H9 (cell line): ENCODE results near the gene FOXM1. TPM values are rescaled to one million over a fixed set of nuclear protein-coding genes. Genes with fewer than 3 reads are reported as not detected.
A peak's percentile ranks its signal among the peaks of the same experiment; 100 is the strongest.

ENCODE experiments used
- DNase-seq: peaks from one replicate; pipeline ENCODE4 v3.0.0-alpha.2; 2017
- H2AFZ ChIP-seq: one replicate; pipeline ENCODE4 v1.6.1; 2013; ENCODE audit warnings: mild to moderate bottlenecking, low read length, control low read depth, moderate library complexity
- H2AK5ac ChIP-seq: 2 replicates; pipeline ENCODE4 v1.6.1; 2013; ENCODE audit warnings: low read length, control low read depth, mixed read lengths; ENCODE audit not compliant: insufficient read length
- H2BK120ac ChIP-seq: one replicate; pipeline ENCODE4 v1.6.1; 2013; ENCODE audit warnings: low read depth, mild to moderate bottlenecking, low read length, control low read depth, inconsistent platforms; ENCODE audit not compliant: poor library complexity, severe bottlenecking
- H2BK12ac ChIP-seq: 2 replicates; pipeline ENCODE4 v1.6.1; 2013; ENCODE audit warnings: low read length, control low read depth, mixed read lengths, low read depth; ENCODE audit not compliant: insufficient read length
- H2BK15ac ChIP-seq: 2 replicates; pipeline ENCODE4 v1.6.1; 2013; ENCODE audit warnings: low read depth, low read length, control low read depth
- H2BK20ac ChIP-seq: one replicate; pipeline ENCODE4 v1.6.1; 2013; ENCODE audit warnings: low read depth, mild to moderate bottlenecking, low read length, control low read depth, inconsistent platforms; ENCODE audit not compliant: poor library complexity, severe bottlenecking
- H2BK5ac ChIP-seq: 2 replicates; pipeline ENCODE4 v1.6.1; 2013; ENCODE audit warnings: low read length, control low read depth, mixed read lengths; ENCODE audit not compliant: insufficient read length
- H3K14ac ChIP-seq: 2 replicates; pipeline ENCODE4 v1.6.1; 2013; ENCODE audit warnings: low read length, control low read depth; ENCODE audit not compliant: insufficient read depth
- H3K18ac ChIP-seq: 2 replicates; pipeline ENCODE4 v1.6.1; 2013; ENCODE audit warnings: low read depth, mild to moderate bottlenecking, mixed read lengths, low read length, control low read depth; ENCODE audit not compliant: insufficient read length
- H3K23ac ChIP-seq: 2 replicates; pipeline ENCODE4 v1.6.1; 2013; ENCODE audit warnings: low read length, control low read depth, mixed read lengths, low read depth; ENCODE audit not compliant: insufficient read length
- H3K23me2 ChIP-seq: 2 replicates; pipeline ENCODE4 v1.6.1; 2013; ENCODE audit warnings: low read depth, mild to moderate bottlenecking, mixed read lengths, low read length, control low read depth; ENCODE audit not compliant: insufficient read length, poor library complexity, severe bottlenecking
- H3K27ac ChIP-seq: 2 replicates; pipeline ENCODE4 v1.5.1; 2013; ENCODE audit warnings: low read length, control low read depth, mixed read lengths, low read depth; ENCODE audit not compliant: insufficient read length
- H3K27me3 ChIP-seq: 2 replicates; pipeline ENCODE4 v1.6.1; 2013; ENCODE audit warnings: low read length, control low read depth, inconsistent platforms; ENCODE audit not compliant: insufficient read depth
- H3K4ac ChIP-seq: 2 replicates; pipeline ENCODE4 v1.6.1; 2013; ENCODE audit warnings: low read depth, mild to moderate bottlenecking, control low read depth, inconsistent platforms, low read length, moderate library complexity
- H3K4me1 ChIP-seq: 2 replicates; pipeline ENCODE4 v1.6.1; 2013; ENCODE audit warnings: low read length, control low read depth, inconsistent platforms; ENCODE audit not compliant: insufficient read depth
- H3K4me2 ChIP-seq: 2 replicates; pipeline ENCODE4 v1.6.1; 2013; ENCODE audit warnings: low read length, control low read depth, mixed read lengths; ENCODE audit not compliant: insufficient read length, insufficient read depth
- H3K56ac ChIP-seq: 2 replicates; pipeline ENCODE4 v1.6.1; 2013; ENCODE audit warnings: low read depth, mild to moderate bottlenecking, mixed read lengths, low read length, control low read depth; ENCODE audit not compliant: insufficient read length
- H3K79me1 ChIP-seq: 2 replicates; pipeline ENCODE4 v1.6.1; 2013; ENCODE audit warnings: low read depth, mild to moderate bottlenecking, moderate library complexity, low read length, control low read depth, inconsistent platforms; ENCODE audit not compliant: insufficient read depth, poor library complexity, severe bottlenecking
- H3K79me2 ChIP-seq: 2 replicates; pipeline ENCODE4 v1.6.1; 2013; ENCODE audit warnings: low read length, control low read depth, inconsistent platforms; ENCODE audit not compliant: insufficient read depth
- H3K9ac ChIP-seq: 2 replicates; pipeline ENCODE4 v1.6.1; 2013; ENCODE audit warnings: low read length, control low read depth, mixed read lengths; ENCODE audit not compliant: insufficient read length; ENCODE audit errors: extremely low read depth
- H3K9me3 ChIP-seq: one replicate; pipeline ENCODE4 v1.6.1; 2013; ENCODE audit warnings: low read depth, low read length, inconsistent platforms; ENCODE audit not compliant: control insufficient read depth
- H3T11ph ChIP-seq: one replicate; pipeline ENCODE4 v1.6.1; 2013; ENCODE audit warnings: mild to moderate bottlenecking, low read length, control low read depth, inconsistent platforms
- H4K20me1 ChIP-seq: one replicate; pipeline ENCODE4 v1.6.1; 2013; ENCODE audit not compliant: control insufficient read depth, insufficient read length, insufficient read depth
- H4K5ac ChIP-seq: 2 replicates; pipeline ENCODE4 v1.6.1; 2013; ENCODE audit warnings: low read depth, mild to moderate bottlenecking, mixed read lengths, low read length, control low read depth; ENCODE audit not compliant: insufficient read length
- H4K8ac ChIP-seq: replicated peaks from 2 replicates; pipeline ENCODE4 v1.6.1; 2013; ENCODE audit warnings: low read length, control low read depth, mixed read lengths, low read depth; ENCODE audit not compliant: insufficient read length
- H4K91ac ChIP-seq: 2 replicates; pipeline ENCODE4 v1.6.1; 2013; ENCODE audit warnings: low read depth, mild to moderate bottlenecking, moderate library complexity, mixed read lengths, low read length, control low read depth; ENCODE audit not compliant: insufficient read length
- H3K27ac Mint-ChIP-seq, 3 experiments: 2 replicates in 2 of 3; 3 replicates in 1 of 3; pipeline ENCODE4 v1.8.0; 2020 to 2021; ENCODE audit warnings: mixed read lengths in 3 of 3, mild to moderate bottlenecking in 1 of 3, moderate library complexity in 1 of 3
- H3K27me3 Mint-ChIP-seq: 2 replicates; pipeline ENCODE4 v1.8.0; 2021; ENCODE audit warnings: low read depth, mild to moderate bottlenecking, moderate library complexity, mixed read lengths
- H3K36me3 Mint-ChIP-seq, 3 experiments: 2 replicates in 2 of 3; 3 replicates in 1 of 3; pipeline ENCODE4 v1.8.0; 2020 to 2021; ENCODE audit warnings: low read depth in 3 of 3, mixed read lengths in 3 of 3; ENCODE audit not compliant: insufficient read depth in 1 of 3
- H3K4me1 Mint-ChIP-seq, 2 experiments: 2 replicates each; pipeline ENCODE4 v1.8.0; 2020; ENCODE audit warnings: mixed read lengths in 2 of 2
- H3K4me3 Mint-ChIP-seq, 2 experiments: 2 replicates in 1 of 2; 3 replicates in 1 of 2; pipeline ENCODE4 v1.8.0; 2020 to 2021; ENCODE audit warnings: mild to moderate bottlenecking in 2 of 2, mixed read lengths in 2 of 2, moderate library complexity in 1 of 2
- H3K9me3 Mint-ChIP-seq, 2 experiments: 2 replicates in 1 of 2; 3 replicates in 1 of 2; pipeline ENCODE4 v1.8.0; 2020; ENCODE audit warnings: mild to moderate bottlenecking in 2 of 2, mixed read lengths in 2 of 2, moderate library complexity in 1 of 2
- WGBS: extraction: QIAGEN DNeasy Blood & Tissue Kit; methylation state at CpG from one replicate; pipeline ENCODE4 v1.1.7; 2013; ENCODE audit warnings: missing lambda C conversion rate, low lambda C conversion rate, mixed read lengths; ENCODE audit not compliant: insufficient read length; ENCODE audit errors: extremely low coverage; 5-methylcytosine and 5-hydroxymethylcytosine counted together
- total RNA-seq: library from RNA; stranded (reverse); gene quantifications from 2 replicates; pipeline ENCODE4 v1.2.1, GENCODE V29; 2021
- TF ChIP-seq, protein P1 (sequence below): fragments of 200-600 bp; sonication (generic); conservative IDR thresholded peaks from 3 replicates; pipeline ENCODE4 v1.8.0; 2021; ENCODE audit warnings: antibody characterized with exemption, mild to moderate bottlenecking

Gene FOXM1
- total RNA-seq, 1 experiment from 2014 or later = 109 TPM

DNA sequence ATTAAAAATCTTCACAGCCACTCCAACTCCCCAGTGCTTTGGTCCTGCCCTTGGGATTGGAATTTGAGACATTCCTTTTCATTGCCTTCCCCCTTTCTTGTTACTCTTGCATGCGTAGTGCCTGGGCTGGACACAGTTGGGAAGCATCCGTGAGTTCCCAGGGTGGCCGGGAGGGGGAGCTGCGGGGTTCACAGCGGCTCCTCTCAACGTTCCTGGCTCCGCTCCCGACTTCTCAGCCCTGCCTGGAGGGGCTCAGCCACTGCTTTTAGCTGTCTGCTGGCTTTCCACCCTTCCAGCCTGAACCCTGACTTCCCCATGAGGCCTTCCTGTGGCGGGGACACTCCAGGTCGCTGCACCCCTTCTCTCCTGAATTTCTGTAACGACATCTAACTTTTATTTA, 23.3 kb downstream of the FOXM1 start:
- TF ChIP-seq, protein P1, sequence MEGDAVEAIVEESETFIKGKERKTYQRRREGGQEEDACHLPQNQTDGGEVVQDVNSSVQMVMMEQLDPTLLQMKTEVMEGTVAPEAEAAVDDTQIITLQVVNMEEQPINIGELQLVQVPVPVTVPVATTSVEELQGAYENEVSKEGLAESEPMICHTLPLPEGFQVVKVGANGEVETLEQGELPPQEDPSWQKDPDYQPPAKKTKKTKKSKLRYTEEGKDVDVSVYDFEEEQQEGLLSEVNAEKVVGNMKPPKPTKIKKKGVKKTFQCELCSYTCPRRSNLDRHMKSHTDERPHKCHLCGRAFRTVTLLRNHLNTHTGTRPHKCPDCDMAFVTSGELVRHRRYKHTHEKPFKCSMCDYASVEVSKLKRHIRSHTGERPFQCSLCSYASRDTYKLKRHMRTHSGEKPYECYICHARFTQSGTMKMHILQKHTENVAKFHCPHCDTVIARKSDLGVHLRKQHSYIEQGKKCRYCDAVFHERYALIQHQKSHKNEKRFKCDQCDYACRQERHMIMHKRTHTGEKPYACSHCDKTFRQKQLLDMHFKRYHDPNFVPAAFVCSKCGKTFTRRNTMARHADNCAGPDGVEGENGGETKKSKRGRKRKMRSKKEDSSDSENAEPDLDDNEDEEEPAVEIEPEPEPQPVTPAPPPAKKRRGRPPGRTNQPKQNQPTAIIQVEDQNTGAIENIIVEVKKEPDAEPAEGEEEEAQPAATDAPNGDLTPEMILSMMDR = peak; percentile 96
- DNase-seq = peak; percentile 96
- Histone ChIP-seq H3K14ac (no peak overlapping the region), H3K27me3 (no peaks in the 10 kb centered on the region), H4K20me1 (no peaks in the 10 kb centered on the region), H3K79me2 (no peaks in the 10 kb centered on the region), H3K23ac (no peak overlapping the region), H2BK15ac (no peak overlapping the region), H3K4me1 (no peaks in the 10 kb centered on the region), H4K5ac (no peak overlapping the region), H2BK20ac (no peak overlapping the region), H3K9ac (no peak overlapping the region), H4K91ac (no peak overlapping the region), H3K23me2 (no peaks in the 10 kb centered on the region), H3K56ac (no peak overlapping the region), H3T11ph (no peak overlapping the region), H3K9me3 (no peaks in the 10 kb centered on the region), H2AFZ (no peak overlapping the region), H3K4me2 (no peak overlapping the region), H2BK12ac (no peak overlapping the region), H4K8ac (no peak overlapping the region), H3K27ac (no peak overlapping the region), H3K18ac (no peak overlapping the region), H2BK5ac (no peak overlapping the region), H2AK5ac (no peak overlapping the region), H3K4ac (no peak overlapping the region), H3K79me1 (no peaks in the 10 kb centered on the region), H2BK120ac (no peak overlapping the region)
- no peak overlapping the region for H3K4me3 Mint-ChIP-seq
- peaks cover 12 to 41% of the 10 kb centered on the region in 2 experiments for H3K4me1 Mint-ChIP-seq
- peaks cover 4 to 5% (median 4%) of the 10 kb centered on the region in 3 experiments for H3K36me3 Mint-ChIP-seq
- H3K27me3 Mint-ChIP-seq = peaks cover 4% of the 10 kb centered on the region
- H3K9me3 Mint-ChIP-seq = no peaks in the 10 kb centered on the region
- no peak overlapping the region; a peak in 1 of 7 replicates for H3K27ac Mint-ChIP-seq
- WGBS = no CpG with 5 or more reads among the region's 11 CpGs
